ENCODE results near the gene GARIN5A.

GARIN5A gene

GRCh38 chr19:50508843-50509190 lies 32.2 kb upstream of the GARIN5A start:
- no peak for DNase-seq (ENCODE audit: low spot score)

- no peak for DNase-seq (ENCODE audit: low spot score)
These were observed 30.7 kb upstream of the GARIN5A start for GRCh38 chr19:50507376-50507775.

- no peak for DNase-seq (ENCODE audit: low spot score)
These were observed 30.1 kb upstream of the GARIN5A start for GRCh38 chr19:50506700-50507099.

GRCh38 chr19:50505856-50506611 lies 29.4 kb upstream of the GARIN5A start:
- no peak for DNase-seq (ENCODE audit: low spot score)

- no peak for DNase-seq (ENCODE audit: low spot score)
These were observed 25.2 kb upstream of the GARIN5A start for GRCh38 chr19:50501568-50502475.

- no peak for DNase-seq (ENCODE audit: low spot score)
These were observed 24.5 kb upstream of the GARIN5A start for GRCh38 chr19:50501186-50501567.

- no peak for DNase-seq (ENCODE audit: low spot score)
These were observed 24.1 kb upstream of the GARIN5A start for GRCh38 chr19:50500753-50501151.

- DNase-seq (ENCODE audit: low spot score) = no peak
These were observed 23.6 kb upstream of the GARIN5A start for GRCh38 chr19:50500060-50500752.

GRCh38 chr19:50498219-50499056 lies 21.8 kb upstream of the GARIN5A start:
- DNase-seq (ENCODE audit: low spot score) = no peak

- no peak for DNase-seq (ENCODE audit: low spot score)
These were observed 20.4 kb upstream of the GARIN5A start for GRCh38 chr19:50497022-50497405.

GRCh38 chr19:50496189-50497021 lies 19.8 kb upstream of the GARIN5A start:
- DNase-seq (ENCODE audit: low spot score) = no peak

- DNase-seq (ENCODE audit: low spot score) = no peak
These were observed 18.4 kb upstream of the GARIN5A start for GRCh38 chr19:50495020-50495531.

- DNase-seq (ENCODE audit: low spot score) = no peak
These were observed 17.8 kb upstream of the GARIN5A start for GRCh38 chr19:50494186-50495019.

- DNase-seq (ENCODE audit: low spot score) = no peak
These were observed 16.5 kb upstream of the GARIN5A start for GRCh38 chr19:50493171-50493570.

- no peak for DNase-seq (ENCODE audit: low spot score)
These were observed 15.8 kb upstream of the GARIN5A start for GRCh38 chr19:50492303-50493052.

GRCh38 chr19:50490991-50491472 lies 14.4 kb upstream of the GARIN5A start:
- DNase-seq (ENCODE audit: low spot score) = no peak

- no peak for DNase-seq (ENCODE audit: low spot score)
These were observed 13.8 kb upstream of the GARIN5A start for GRCh38 chr19:50490411-50490811.

GRCh38 chr19:50489461-50490011 lies 12.9 kb upstream of the GARIN5A start:
- no peak for DNase-seq (ENCODE audit: low spot score)

All from HuH-7.5 (cell line).